Right ventricle myocardium inferior (tissue), 1 donor: ENCODE data around the gene ARPIN. TPM values are rescaled to one million over a fixed set of nuclear protein-coding genes. Genes with fewer than 3 reads are reported as not detected.
A peak's percentile ranks its signal among the peaks of the same experiment; 100 is the strongest.
"Not testable (repeated sequence)": the region's sequence is repeated elsewhere in the genome, so short reads cannot be mapped to it uniquely, and the experiment has no call there.

Source experiments
- ATAC-seq: fragments of 200-7000 bp; cut with Tn5 transposase; one replicate; pipeline ENCODE4 v1.9.1; 2020; ENCODE audit warnings: mild to moderate bottlenecking, moderate library complexity
- DNase-seq: peaks from one replicate; pipeline ENCODE4 v3.0.0; 2021; ENCODE audit errors: missing footprints
- intact Hi-C: fragments of 100-400 bp; cut with DNase I; formaldehyde crosslinking; loops from one replicate; pipeline ENCODE4 v1.11.0; 2022
- total RNA-seq: library from RNA; stranded (reverse); fragmentation: NEBNext Ultra II Directional; extraction: Animal tissue kit (Norgen Biotek cat#: 25700); gene quantifications from one replicate; pipeline ENCODE4 v1.2.1, GENCODE V29; 2021
- donor health status: DM: no; HTN: yes; CAD: no; lungs with severe emphysema.

The ARPIN gene
- total RNA-seq, 1 donor from 2014 or later, result 12.0 TPM

DNA sequence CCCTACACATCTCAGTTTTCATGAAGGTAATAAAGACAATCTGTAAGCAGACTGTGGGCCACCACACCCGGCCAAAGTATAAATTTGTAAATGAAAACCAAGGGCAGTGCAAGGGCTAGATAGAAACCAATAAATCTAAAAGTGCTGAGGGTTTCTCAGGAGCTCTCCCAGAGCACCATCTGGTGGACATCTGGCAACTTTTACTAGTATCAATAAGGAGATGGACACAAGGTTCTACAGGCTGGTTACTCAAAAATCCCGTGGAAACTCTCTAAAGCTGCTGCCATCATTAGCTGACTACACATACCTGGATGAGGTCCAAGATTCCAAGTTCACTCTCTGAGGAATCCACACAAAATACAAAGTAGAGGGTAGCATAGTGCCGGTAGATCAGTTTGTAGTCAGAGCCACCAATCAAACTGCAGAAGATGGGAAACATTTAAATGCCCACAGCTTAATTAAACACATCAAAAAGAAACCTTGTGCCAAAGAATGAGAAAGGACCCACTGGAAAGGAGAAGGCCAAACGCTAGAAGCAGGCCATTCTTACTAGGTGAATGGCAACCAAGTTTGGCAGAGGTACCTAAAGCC, 24.4 kb downstream of the ARPIN start:
- no peak for DNase-seq
- intact Hi-C loops, result no loop called here
- no peak for ATAC-seq

- ATAC-seq (no peak), DNase-seq (no peak)
- intact Hi-C loops, result no loop called here
Measured at GRCh38 chr15:89885611-89886010, 27.1 kb downstream of the ARPIN start.

GRCh38 chr15:89885179-89885578, 27.6 kb downstream of the ARPIN start:
- ATAC-seq, result not testable (repeated sequence)

GRCh38 chr15:89883518-89883917, 29.2 kb downstream of the ARPIN start:
- DNase-seq (no peak), ATAC-seq (no peak)
- intact Hi-C loops, result no loop called here

More at GRCh38 chr15:89885179-89885578, 27.6 kb downstream of the ARPIN start:
- DNase-seq, intact Hi-C loops: not testable (repeated sequence)

DNA sequence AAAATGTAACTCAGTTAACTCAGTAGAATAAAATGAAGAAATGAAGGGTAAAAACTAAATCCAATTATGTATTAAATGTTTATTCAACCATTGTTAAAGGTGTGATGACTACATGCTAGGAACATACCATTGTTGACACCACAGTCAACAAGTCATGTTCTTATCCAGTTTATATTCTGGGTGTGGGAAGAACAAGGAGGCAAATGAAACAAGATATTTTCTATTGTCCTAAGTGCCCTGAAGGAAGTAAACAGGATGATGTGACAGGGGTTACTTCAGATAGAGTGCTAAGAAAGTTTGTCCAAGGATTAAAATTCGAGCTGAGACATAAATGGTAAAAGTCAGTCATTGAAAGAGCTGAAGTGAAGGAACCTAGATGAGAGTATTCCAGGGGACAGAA, 32.0 kb downstream of the ARPIN start:
- DNase-seq (no peak), ATAC-seq (no peak)
- intact Hi-C loops, result no loop called here

DNA sequence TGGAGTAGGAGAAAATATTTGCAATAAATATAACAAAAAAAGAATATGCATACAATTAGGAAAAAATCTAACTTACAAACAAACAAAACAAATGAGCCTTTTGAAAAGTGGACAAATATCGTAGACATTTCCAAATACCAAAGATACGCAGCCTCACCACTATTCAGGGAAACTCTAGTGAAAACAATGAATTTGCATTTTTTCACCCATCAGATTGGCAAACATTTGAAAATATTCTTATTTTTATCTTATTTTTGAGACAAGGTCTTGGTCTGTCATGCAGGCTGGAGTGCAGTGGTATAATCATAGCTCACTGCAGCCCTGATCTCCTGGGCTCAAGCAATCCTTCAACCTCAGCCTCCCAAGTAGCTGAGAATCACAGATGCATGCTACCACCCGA, 34.4 kb downstream of the ARPIN start:
- intact Hi-C loops, result loop anchor here (5.0 kb wide), 1 partner anchor 51 kb away; no protein-coding TSS in a partner anchor

GRCh38 chr15:89877083-89877425, 35.7 kb downstream of the ARPIN start:
- intact Hi-C loops, result loop anchor here (5.0 kb wide), 1 partner anchor 50 kb away; no protein-coding TSS in a partner anchor
- no peak for ATAC-seq
- DNase-seq, result no peak

More for the DNA sequence above, 34.4 kb downstream of the ARPIN start:
- no peak for ATAC-seq
- DNase-seq, result no peak

- intact Hi-C loops, result loop anchor here (5.0 kb wide), 1 partner anchor 49 kb away; no protein-coding TSS in a partner anchor
- DNase-seq, result no peak
- ATAC-seq, result peak; percentile 39
Measured at GRCh38 chr15:89876396-89877082, 36.2 kb downstream of the ARPIN start.

- no peak for DNase-seq
- intact Hi-C loops, result loop anchor here (1.0 to 5.0 kb wide), 3 partner anchors 48 to 135 kb away; no protein-coding TSS in a partner anchor
- ATAC-seq, result no peak
Measured at GRCh38 chr15:89875741-89876140, 37.0 kb downstream of the ARPIN start.

DNA sequence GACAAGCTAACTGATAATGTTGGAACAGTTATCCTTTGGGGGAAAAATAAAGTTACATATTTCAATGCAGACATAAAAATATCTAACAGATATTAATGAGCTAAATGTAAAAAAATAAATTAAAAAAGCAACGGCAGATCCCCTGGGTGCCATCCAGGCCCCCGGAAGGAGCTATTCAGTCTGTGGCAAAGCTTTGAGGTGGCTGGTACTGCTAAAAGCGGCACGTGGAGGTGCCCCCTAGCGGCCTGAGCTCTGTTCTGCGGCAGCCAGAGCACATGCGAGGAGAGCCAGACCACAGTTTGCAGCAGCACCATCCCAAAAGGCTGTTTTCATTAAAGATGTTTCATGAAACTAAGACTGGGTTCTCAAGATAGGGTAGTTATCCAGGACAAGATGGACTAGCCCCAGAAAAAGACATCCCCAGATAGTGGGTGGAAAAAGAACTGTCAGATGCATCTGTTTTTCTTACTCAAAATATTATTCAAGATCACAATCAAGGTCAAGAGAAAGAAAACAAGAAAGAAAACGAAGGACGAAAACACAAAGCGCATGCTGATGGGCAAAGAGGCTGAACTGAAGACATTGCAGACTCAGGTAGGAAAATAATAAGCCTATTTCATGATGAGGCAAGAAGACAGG, 37.7 kb downstream of the ARPIN start:
- intact Hi-C loops, result loop anchor here (1.0 to 5.0 kb wide), 3 partner anchors 48 to 134 kb away; no protein-coding TSS in a partner anchor
- ATAC-seq, result peak; percentile 90

DNA sequence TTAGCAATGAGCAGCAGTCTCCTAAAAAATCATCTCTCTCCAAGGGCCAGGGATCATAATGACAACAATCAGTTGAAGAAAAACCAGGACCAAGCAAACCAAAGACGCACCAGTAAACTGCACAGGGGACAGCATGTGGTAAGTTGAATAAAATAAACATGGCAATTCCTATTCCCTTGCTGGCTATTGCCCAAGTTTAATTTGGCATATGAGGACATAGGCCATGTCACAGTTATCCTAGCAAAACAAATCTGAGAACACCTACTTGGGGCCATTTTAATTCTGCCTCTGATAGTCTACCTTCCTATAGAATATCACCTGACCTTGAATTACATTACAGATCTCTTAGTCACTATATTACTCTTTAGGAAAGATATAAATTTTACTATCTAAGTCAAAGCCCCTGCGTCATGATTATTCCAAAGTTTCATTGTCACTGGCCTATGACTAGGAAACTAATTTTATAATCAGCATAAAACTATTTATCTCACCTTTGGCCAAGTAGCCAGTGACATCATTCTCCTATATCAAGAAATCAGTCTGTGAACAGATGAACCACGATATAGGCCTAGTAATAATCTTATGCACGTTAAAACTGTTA, 42.0 kb downstream of the ARPIN start:
- ATAC-seq (no peak), DNase-seq (no peak)
- intact Hi-C loops, result no loop called here

More for the DNA sequence above, 37.7 kb downstream of the ARPIN start:
- peak; percentile 90 for DNase-seq

DNA sequence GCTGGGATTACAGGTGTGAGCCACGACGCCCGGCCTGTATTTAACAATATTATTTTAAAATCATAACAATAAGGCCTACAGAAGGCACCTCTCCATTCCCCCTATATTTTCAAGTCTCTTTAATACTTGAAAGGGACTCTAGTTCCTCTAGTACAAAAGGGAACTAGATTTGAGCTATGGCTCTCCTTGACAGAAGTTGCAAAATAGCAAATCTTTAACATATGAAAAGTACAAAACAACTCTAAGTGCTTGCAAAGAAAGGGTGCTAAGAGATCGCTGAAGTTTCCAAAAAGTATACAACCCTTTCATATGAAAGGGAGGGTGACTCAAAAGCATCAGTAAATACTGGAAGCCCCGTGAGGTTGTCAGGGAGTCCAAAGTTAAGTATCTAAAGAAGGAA, 42.7 kb downstream of the ARPIN start:
- no peak for DNase-seq
- ATAC-seq, result no peak
- intact Hi-C loops, result no loop called here

GRCh38 chr15:89869490-89869889, 43.3 kb downstream of the ARPIN start:
- ATAC-seq, intact Hi-C loops, DNase-seq: not testable (repeated sequence)

GRCh38 chr15:89864958-89865739, 47.6 kb downstream of the ARPIN start:
- intact Hi-C loops, result no loop called here
- no peak for ATAC-seq

DNA sequence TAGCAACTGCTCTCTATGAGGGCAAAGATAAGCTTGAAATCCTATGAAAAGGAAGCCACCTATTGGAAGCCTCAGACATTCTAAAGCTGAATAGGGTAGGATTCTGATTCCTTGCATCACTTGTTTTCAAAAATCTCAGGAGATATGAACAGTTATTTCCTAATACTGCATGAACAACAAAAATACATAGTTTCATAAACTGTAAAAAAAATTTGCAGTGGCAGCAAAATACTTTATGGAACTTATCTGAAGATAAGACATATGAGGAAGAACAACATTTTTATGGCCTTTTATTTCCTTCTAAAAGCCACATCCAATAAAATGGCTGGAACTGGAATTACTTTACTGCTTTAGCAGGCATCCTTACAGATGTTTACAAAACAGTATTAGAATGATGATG, 48.8 kb downstream of the ARPIN start:
- no peak for ATAC-seq
- intact Hi-C loops, result no loop called here
- DNase-seq, result no peak

More at GRCh38 chr15:89864958-89865739, 47.6 kb downstream of the ARPIN start:
- no peak for DNase-seq

GRCh38 chr15:89860891-89861290, 51.9 kb downstream of the ARPIN start:
- intact Hi-C loops, result no loop called here
- DNase-seq (no peak), ATAC-seq (no peak)

- no peak for ATAC-seq
- intact Hi-C loops, result no loop called here
Measured at GRCh38 chr15:89860431-89860830, 52.3 kb downstream of the ARPIN start.

DNA sequence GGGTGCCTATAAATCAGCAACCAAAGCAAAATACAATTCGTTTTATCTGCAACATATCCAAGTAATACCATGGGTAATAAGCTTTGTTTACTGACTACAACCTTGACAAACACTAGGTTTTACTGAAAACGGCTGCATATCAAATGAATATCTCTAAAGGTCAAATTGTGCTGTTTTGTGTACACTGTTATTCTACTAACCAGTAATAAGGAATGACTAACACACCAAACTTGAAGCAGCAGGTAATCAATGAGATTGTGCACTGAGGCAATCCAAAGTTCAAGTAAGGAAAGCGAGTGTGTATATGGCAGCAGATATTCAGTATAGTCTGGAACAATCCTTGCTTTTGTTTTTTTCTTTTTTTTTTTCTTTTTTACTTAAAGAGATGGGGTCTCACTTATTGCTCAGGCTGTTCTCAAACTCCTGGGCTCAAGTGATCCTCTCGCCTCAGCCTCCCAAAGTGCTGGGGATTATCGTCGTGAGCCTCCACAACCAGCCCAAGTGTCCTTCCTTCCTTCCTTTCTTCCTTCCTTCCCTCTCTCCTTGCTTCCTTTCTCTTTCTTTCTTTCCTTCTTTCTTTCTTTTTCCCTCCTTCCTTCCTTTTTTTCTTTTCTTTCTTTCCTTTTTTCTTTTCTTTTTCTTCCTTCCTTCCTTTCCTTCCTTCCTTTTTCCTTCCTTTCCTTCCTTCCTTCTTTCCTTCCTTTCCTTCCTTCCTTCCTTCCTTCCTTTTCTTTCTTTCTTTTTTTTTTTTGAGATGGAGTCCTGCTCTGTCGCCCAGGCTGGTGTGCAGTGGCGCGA, 53.9 kb downstream of the ARPIN start:
- DNase-seq, result no peak

More at GRCh38 chr15:89860431-89860830, 52.3 kb downstream of the ARPIN start:
- no peak for DNase-seq

More for the DNA sequence above, 53.9 kb downstream of the ARPIN start:
- ATAC-seq, result no peak
- intact Hi-C loops, result no loop called here
